ENCODE data around the gene ZCCHC4. TPM values are rescaled to one million over a fixed set of nuclear protein-coding genes. Genes with fewer than 3 reads are reported as not detected.
"Not testable (repeated sequence)": the region's sequence is repeated elsewhere in the genome, so short reads cannot be mapped to it uniquely, and the experiment has no call there.

ZCCHC4 gene
- total RNA-seq, 2 experiments from 2014 or later = 12.2 to 12.7 TPM

DNA sequence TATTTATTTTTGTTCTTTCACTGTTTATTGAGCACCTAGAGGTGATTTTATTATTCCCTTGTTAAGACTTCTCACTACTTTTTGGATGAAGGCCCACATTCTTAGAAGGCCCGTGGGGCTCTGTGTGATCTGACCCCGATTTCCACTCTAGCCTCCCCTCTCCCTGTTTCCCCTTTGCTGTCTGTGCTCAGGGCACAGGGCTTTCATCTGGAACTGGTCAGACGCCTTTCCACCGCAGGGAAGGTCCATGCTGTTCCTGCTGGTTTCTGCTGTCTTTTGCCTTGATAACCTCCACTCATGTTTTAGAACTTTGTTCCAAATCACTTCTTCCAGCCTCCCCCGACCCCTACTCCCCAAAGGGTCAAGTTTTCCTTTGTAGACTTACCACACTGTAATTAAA, 33.2 kb downstream of the ZCCHC4 start:
- ATAC-seq (ENCODE audit: low read depth) = no peak
- H3K27ac Mint-ChIP-seq = no peak overlapping the region
- peaks cover 17% of the 10 kb centered on the region for H3K36me3 Mint-ChIP-seq
- POLR2A ChIA-PET = no interaction called here
- no peaks in the 10 kb centered on the region for H3K27me3 Mint-ChIP-seq
- no peak for DNase-seq
- no peaks in the 10 kb centered on the region for H3K9me3 Mint-ChIP-seq
- peaks cover 4% of the 10 kb centered on the region for H3K4me1 Mint-ChIP-seq
- no peak overlapping the region for H3K4me3 Mint-ChIP-seq

DNA sequence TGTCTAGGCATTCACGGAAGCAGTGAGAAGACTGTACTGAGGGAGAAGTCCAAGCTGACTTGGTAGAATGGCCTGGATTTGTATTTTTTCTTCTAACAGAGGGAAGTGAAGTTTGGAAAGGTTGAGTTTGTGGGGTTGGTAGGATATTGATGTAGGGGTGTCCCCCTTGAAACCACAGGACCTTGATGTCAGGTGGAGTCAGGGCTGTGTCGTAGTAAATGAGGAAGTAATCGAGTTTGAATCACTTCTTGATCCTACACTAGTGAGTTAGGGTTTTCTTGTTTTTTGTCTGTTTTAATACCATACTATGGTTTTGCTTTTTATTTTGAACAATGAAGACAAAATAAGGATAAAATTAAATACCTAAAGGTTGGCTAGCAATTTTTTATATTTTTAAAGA, 34.3 kb downstream of the ZCCHC4 start:
- Mint-ChIP-seq H3K4me3 (no peak overlapping the region), H3K9me3 (no peaks in the 10 kb centered on the region), H3K36me3 (peaks cover 8% of the 10 kb centered on the region), H3K27me3 (no peaks in the 10 kb centered on the region), H3K27ac (no peak overlapping the region), H3K4me1 (peaks cover 4% of the 10 kb centered on the region)
- ATAC-seq (ENCODE audit: low read depth) = no peak
- POLR2A ChIA-PET = no interaction called here
- no peak for DNase-seq

DNA sequence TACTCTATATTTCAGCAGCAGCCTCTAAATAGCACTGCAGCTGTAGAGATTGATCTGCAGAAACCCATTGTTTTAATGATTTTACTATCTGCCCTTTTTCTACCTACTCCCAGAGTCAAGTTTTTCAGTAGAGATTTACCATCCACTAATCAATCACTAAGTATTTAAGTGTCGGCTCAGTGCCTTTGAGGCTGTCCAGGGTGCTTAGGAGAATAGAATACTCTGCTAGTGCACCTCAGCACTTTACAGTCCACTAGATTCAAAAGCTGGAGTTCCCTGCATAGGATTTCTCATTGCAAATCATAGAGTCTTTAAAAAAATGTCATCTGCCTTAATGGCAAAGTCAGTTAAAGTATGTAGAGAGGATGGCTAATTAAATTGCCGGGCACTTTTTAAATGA, 34.9 kb downstream of the ZCCHC4 start:
- POLR2A ChIA-PET = no interaction called here

DNA sequence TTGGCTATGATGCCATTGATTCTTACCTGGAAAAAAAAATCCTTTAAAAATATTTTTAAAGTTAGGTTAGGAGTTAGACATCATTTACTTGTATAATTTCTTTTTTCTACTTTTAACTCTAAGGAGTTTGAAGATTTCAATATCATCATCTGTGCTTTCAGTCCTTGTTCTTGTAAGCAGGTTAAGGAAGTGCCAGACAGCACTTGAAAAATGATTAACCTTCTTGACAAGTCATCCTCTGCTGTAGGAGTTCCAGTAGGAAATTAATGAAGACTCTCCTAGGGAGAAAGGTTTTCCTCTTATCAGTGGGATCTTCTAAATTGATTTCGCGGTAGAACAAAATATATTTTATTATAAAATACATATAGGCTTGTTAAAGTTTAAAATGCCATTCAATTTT, 35.4 kb downstream of the ZCCHC4 start:
- H3K36me3 Mint-ChIP-seq = peaks cover 7% of the 10 kb centered on the region
- POLR2A ChIA-PET = no interaction called here
- DNase-seq (no peak), ATAC-seq (ENCODE audit: low read depth) (no peak)
- H3K4me3 Mint-ChIP-seq = no peak overlapping the region
- H3K27me3 Mint-ChIP-seq = no peaks in the 10 kb centered on the region
- no peak overlapping the region for H3K27ac Mint-ChIP-seq
- peaks cover 4% of the 10 kb centered on the region for H3K4me1 Mint-ChIP-seq
- H3K9me3 Mint-ChIP-seq = no peaks in the 10 kb centered on the region

More for the DNA sequence above, 34.9 kb downstream of the ZCCHC4 start:
- Mint-ChIP-seq H3K36me3 (peaks cover 7% of the 10 kb centered on the region), H3K27me3 (no peaks in the 10 kb centered on the region), H3K9me3 (no peaks in the 10 kb centered on the region), H3K27ac (no peak overlapping the region), H3K4me3 (no peak overlapping the region), H3K4me1 (peaks cover 4% of the 10 kb centered on the region)
- ATAC-seq (ENCODE audit: low read depth) (no peak), DNase-seq (no peak)

DNA sequence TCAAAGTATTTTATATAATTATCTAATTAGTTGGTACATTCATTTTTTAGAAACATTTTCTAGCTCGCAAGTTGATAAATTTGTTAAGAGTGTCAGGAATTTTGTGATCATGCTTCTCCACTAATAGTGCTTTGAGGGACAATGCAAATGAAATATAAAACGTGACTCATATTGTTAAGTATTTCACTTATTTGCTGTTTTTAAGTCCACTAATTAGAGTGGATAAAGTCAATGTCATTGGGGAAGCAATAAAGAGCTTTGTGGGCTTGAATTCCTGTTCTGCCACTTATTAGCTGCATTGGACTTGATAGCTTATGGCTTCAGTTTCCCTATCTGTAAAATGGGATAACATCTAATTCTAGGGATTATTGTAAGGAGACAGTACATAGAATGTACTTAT, 38.0 kb downstream of the ZCCHC4 start:
- H3K9me3 Mint-ChIP-seq = no peaks in the 10 kb centered on the region
- peaks cover 4% of the 10 kb centered on the region for H3K4me1 Mint-ChIP-seq
- no peak for DNase-seq
- no peaks in the 10 kb centered on the region for H3K27me3 Mint-ChIP-seq
- no peak overlapping the region for H3K4me3 Mint-ChIP-seq
- H3K36me3 Mint-ChIP-seq = peaks cover 4% of the 10 kb centered on the region
- POLR2A ChIA-PET = no interaction called here
- H3K27ac Mint-ChIP-seq = no peak overlapping the region
- no peak for ATAC-seq (ENCODE audit: low read depth)

DNA sequence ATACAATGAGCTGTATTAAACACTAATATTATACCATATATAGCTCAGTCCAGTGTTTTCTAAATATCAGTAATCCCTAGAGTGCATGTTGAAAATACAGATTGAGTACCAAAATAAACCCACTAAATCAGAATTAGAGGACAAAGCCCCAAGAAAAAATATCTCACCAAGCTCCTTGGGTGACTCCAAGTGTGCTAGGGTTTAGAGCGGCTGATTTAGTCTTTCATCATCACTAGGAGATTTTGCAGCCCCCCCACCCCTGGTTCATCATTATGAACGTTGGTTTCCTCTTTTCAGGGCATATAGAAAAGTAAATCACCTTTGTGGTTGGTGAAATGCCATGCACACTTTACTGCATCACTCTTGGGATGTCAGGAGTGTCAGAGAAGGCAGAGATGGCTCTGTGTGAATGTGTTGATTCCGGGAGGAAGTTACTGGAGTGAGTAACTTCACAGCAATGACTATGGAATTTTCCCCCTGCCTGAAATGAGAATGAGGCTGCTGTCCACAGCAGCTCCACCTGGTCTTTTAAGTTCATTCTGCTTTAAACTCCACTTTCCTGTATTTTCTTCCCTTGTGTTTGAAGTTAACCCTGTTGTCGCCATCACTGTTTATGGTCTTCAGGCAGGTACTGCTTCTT, 39.3 kb downstream of the ZCCHC4 start:
- H3K9me3 Mint-ChIP-seq = no peaks in the 10 kb centered on the region
- H3K4me3 Mint-ChIP-seq = no peak overlapping the region
- POLR2A ChIA-PET = no interaction called here
- H3K4me1 Mint-ChIP-seq = peaks cover under 1% of the 10 kb centered on the region
- DNase-seq (no peak), ATAC-seq (ENCODE audit: low read depth) (no peak)
- no peak overlapping the region for H3K27ac Mint-ChIP-seq
- no peaks in the 10 kb centered on the region for H3K27me3 Mint-ChIP-seq
- peaks cover 2% of the 10 kb centered on the region for H3K36me3 Mint-ChIP-seq

DNA sequence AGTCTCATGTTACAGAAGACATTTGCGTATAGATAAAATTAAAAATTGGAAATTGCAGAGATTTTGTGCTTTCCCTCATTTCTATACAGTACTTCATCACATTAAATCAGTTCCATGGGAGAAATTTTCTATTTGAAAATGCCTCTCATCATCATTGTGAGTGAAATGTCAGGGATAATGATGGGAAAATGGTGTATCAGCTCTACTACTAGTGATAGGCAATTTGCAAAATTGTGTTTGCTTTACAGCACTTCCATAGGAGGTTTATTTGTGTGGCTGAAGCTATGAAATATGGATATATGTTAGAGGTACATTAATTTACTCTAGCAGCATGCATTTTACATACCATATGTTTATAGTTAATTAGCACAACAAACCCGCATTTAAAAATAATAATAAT, 43.5 kb downstream of the ZCCHC4 start:
- H3K4me3 Mint-ChIP-seq = no peak overlapping the region
- ATAC-seq (ENCODE audit: low read depth) (no peak), DNase-seq (no peak)
- peaks cover 2% of the 10 kb centered on the region for H3K9me3 Mint-ChIP-seq
- no peaks in the 10 kb centered on the region for H3K27me3 Mint-ChIP-seq
- H3K36me3 Mint-ChIP-seq = peaks cover 13% of the 10 kb centered on the region
- H3K27ac Mint-ChIP-seq = no peak overlapping the region
- no peaks in the 10 kb centered on the region for H3K4me1 Mint-ChIP-seq
- POLR2A ChIA-PET = no interaction called here

DNA sequence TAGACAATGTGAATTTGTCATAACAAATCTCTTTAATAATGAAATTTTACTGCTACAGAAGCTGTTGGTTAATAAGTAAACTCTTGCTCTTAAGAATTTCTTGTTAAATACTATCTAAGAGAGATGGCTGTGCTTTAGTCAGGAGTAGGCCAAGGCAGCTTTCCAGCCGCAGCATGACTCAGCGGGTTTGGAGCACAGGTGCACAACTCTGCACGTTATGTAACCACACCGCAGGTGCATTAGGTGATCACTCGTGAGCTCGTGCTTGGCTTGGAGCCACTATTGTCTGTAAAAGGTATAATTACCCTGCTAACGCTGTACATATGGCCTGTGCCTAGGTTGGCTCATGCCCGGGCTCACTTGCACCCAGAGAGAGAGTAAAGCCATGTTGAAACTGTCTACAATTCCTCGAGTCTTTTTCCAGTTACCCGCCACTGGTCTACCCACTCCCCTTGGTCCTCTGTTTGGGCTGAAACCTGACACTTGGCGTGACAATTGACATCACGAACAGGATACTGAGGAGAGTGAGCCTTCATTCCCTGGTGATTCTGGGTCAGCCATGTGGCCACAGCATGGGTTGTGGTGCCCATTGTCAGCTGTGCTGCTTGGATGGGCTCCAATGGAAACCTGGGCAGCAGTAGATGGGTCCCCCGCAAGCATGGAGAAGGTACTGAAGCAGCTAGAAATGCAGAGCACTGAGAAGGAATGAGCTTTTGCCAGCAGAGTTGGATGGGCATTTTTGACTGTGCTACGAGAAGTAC, 46.1 kb downstream of the ZCCHC4 start:
- H3K36me3 Mint-ChIP-seq = peaks cover 11% of the 10 kb centered on the region
- H3K27me3 Mint-ChIP-seq = no peaks in the 10 kb centered on the region
- POLR2A ChIA-PET = no interaction called here
- H3K4me3 Mint-ChIP-seq = no peak overlapping the region
- H3K9me3 Mint-ChIP-seq = peaks cover 2% of the 10 kb centered on the region
- no peak for DNase-seq
- H3K4me1 Mint-ChIP-seq = no peaks in the 10 kb centered on the region
- ATAC-seq (ENCODE audit: low read depth) = no peak
- no peak overlapping the region for H3K27ac Mint-ChIP-seq

DNA sequence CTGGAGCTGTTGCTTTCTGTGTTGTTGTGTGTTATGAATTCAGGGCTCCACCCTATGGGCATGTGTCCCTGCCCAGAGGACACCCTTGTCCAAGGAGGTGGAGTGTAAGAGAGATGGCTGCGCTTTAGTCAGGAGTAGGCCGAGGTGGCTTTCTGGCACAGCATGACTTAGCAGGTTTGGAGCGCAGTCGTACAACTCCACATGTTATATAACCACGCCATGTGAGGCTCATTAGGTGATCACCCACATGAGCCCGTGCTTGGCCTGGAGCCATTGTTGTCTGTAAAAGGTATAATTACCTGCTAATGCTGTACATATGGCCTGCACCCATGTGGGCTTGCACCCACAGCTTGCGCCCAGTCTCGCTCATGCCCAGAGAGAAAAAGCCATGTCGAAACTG, 48.7 kb downstream of the ZCCHC4 start:
- no peak for DNase-seq
- no peaks in the 10 kb centered on the region for H3K27me3 Mint-ChIP-seq
- H3K9me3 Mint-ChIP-seq = peaks cover 2% of the 10 kb centered on the region
- no peak for ATAC-seq (ENCODE audit: low read depth)
- H3K27ac Mint-ChIP-seq = no peak overlapping the region
- H3K36me3 Mint-ChIP-seq = peaks cover 14% of the 10 kb centered on the region
- H3K4me3 Mint-ChIP-seq = no peak overlapping the region
- POLR2A ChIA-PET = no interaction called here
- no peaks in the 10 kb centered on the region for H3K4me1 Mint-ChIP-seq

DNA sequence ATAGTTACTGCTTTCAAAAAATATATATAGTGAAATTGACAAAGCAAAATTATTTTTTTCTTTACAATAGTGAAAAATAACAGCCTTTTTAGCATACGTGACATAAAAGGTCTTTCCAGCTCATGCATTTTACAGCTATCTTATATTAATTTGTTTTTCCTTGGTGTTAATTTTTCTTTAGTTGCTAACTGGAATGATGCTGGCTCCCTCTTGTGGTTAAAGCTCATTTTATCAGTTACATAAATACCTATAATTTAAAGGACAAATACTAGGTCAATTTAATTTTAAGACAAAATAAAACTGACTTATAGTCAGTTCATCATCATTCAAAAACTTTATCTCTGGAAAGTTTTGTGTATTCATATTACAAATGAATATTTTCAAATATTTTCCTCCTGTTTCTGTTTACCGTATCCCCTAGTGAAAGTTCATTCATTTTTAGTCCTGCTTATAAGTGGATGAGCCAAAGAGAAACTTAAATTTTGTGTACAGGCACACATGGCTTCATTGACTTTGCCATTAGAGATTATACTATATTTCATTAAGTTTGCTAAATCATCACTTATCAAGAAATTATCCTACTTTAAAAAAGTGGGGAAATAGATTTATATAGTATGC, 54.5 kb downstream of the ZCCHC4 start:
- POLR2A ChIA-PET = interaction anchor here (0.7 to 1.9 kb wide), 3 partner anchors 55 to 207 kb away, joined by 4 read pairs; partner anchors contain the start of genes SEPSECS and ZCCHC4
- no peak for ATAC-seq (ENCODE audit: low read depth)
- no peak for DNase-seq
- H3K4me1 Mint-ChIP-seq = no peaks in the 10 kb centered on the region
- no peaks in the 10 kb centered on the region for H3K27me3 Mint-ChIP-seq
- H3K36me3 Mint-ChIP-seq = peaks cover 5% of the 10 kb centered on the region
- H3K27ac Mint-ChIP-seq = no peak overlapping the region
- H3K4me3 Mint-ChIP-seq = no peak overlapping the region
- H3K9me3 Mint-ChIP-seq = no peaks in the 10 kb centered on the region

DNA sequence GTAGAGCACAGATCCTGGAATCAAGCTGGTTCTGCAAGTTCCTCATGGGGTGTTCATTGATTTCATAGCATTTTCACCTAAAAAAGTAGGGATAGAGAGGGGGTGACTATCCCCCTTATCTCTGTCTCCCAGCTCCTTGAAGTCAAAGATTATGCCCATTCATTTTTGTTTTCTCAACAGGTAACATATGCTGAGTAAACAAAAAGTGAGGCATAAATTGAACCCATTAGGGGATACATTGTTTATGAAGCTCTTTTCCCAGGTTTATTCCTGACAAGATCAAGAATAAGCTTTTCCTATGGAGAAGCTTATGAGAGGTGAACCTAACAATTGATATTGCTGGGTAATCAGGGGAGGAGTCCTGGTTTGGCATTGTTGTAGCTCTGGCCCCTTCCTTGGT, 55.3 kb downstream of the ZCCHC4 start:
- Mint-ChIP-seq H3K27me3 (no peaks in the 10 kb centered on the region), H3K36me3 (peaks cover 5% of the 10 kb centered on the region), H3K4me3 (no peak overlapping the region), H3K9me3 (no peaks in the 10 kb centered on the region), H3K27ac (no peak overlapping the region), H3K4me1 (no peaks in the 10 kb centered on the region)
- DNase-seq (no peak), ATAC-seq (ENCODE audit: low read depth) (no peak)
- POLR2A ChIA-PET = interaction anchor here (1.0 to 1.9 kb wide), 2 partner anchors 9 to 208 kb away, joined by 4 to 5 read pairs; partner anchors contain the start of genes ANAPC4 and SEPSECS

DNA sequence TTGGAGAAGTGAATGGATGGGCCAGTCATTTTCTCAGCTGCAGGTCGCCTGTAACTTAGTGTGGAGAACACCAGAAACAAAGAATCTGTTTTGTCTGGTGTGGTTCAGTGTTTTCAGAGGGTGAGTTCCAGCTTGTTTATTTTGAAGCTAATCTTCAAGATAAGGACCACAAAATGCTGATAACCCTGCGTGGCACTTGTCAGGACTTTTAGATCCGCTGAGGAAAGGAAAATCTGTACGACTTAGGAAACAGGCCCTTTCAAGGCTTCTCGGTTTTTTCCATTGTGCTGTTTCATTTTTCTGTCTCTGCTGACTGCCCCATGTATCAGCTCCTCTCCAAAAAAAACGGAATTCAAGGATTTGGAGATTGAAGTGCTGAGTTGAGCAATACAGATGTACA, 55.7 kb downstream of the ZCCHC4 start:
- no peaks in the 10 kb centered on the region for H3K4me1 Mint-ChIP-seq
- H3K36me3 Mint-ChIP-seq = peaks cover 5% of the 10 kb centered on the region
- no peaks in the 10 kb centered on the region for H3K27me3 Mint-ChIP-seq
- no peak overlapping the region for H3K27ac Mint-ChIP-seq
- no peaks in the 10 kb centered on the region for H3K9me3 Mint-ChIP-seq
- no peak overlapping the region for H3K4me3 Mint-ChIP-seq
- DNase-seq = no peak
- no peak for ATAC-seq (ENCODE audit: low read depth)
- POLR2A ChIA-PET = interaction anchor here (1.0 to 1.9 kb wide), 2 partner anchors 9 to 208 kb away, joined by 4 to 5 read pairs; partner anchors contain the start of genes ANAPC4 and SEPSECS

DNA sequence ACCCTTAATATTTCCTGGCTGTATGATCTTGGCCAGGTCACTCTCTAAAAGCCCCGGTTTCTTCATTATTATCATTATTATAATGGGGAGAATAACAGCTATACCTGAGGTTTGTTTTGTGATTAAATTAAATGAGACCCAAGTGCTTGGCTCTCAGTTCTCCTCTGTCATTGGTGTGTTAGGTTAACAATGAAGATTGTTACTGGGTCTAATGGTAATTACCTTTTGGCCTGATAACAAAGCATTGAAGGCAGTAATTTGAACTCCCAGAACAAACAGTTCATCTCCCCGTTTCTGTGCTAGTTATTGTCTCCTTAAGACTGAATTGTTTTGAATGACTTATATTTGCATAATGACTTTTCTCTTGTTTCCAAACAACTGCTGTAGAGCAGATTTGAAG, 57.7 kb downstream of the ZCCHC4 start:
- DNase-seq = no peak
- POLR2A ChIA-PET = no interaction called here
- ATAC-seq (ENCODE audit: low read depth) = no peak

DNA sequence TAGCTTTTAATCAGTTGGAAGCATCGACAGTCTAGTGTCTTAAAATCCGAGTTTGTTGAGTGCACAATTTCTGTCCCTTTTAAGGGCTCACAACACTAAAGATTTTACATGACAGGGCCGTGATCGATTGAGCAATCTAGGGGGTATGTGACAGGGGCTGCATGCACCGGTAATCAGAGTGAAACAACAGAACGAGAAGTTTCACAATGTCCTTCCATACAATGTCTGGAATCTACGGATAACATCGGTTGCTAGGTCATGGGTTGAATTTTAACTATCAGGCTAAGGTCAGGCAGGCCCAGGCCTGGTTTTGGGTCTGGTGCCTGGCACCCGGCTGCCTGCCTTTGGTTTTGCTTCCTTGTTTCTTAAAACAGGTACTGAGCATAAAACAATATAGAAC, 60.0 kb downstream of the ZCCHC4 start:
- H3K9me3 Mint-ChIP-seq; H3K36me3 Mint-ChIP-seq; H3K27ac Mint-ChIP-seq; H3K4me1 Mint-ChIP-seq; ATAC-seq (ENCODE audit: low read depth); H3K27me3 Mint-ChIP-seq; POLR2A ChIA-PET; DNase-seq; H3K4me3 Mint-ChIP-seq: not testable (repeated sequence)

More for the DNA sequence above, 57.7 kb downstream of the ZCCHC4 start:
- Mint-ChIP-seq H3K4me1 (no peaks in the 10 kb centered on the region), H3K27ac (no peak overlapping the region), H3K4me3 (no peak overlapping the region), H3K36me3 (peaks cover 5% of the 10 kb centered on the region), H3K27me3 (no peaks in the 10 kb centered on the region), H3K9me3 (no peaks in the 10 kb centered on the region)
